GM23338 (cell line): ENCODE results near the gene ZDHHC17. TPM values are rescaled to one million over a fixed set of nuclear protein-coding genes. Genes with fewer than 3 reads are reported as not detected.

Experiments used
- ATAC-seq: fragments of 200-7000 bp; cut with Tn5 transposase; 3 replicates; pipeline ENCODE4 v1.9.1; 2020
- DNase-seq: peaks from one replicate; pipeline ENCODE4 v3.0.0-alpha.2; 2015; ENCODE audit warnings: low spot score
- H2AFZ ChIP-seq: fragments of 200-600 bp; sonication (generic); 2 replicates; pipeline ENCODE4 v1.8.0; 2016; ENCODE audit warnings: antibody characterized with exemption, mild to moderate bottlenecking, moderate library complexity
- H3F3A ChIP-seq: fragments of 200-600 bp; sonication (generic); replicated peaks from 2 replicates; pipeline ENCODE4 v1.8.0; 2017; ENCODE audit warnings: antibody characterized with exemption, mixed run types, low read depth
- H3K27ac ChIP-seq: fragments of 200-600 bp; sonication (generic); 2 replicates; pipeline ENCODE4 v1.6.1; 2016; ENCODE audit warnings: low read depth
- H3K27me3 ChIP-seq: fragments of 200-600 bp; sonication (generic); 2 replicates; pipeline ENCODE4 v1.8.0; 2016; ENCODE audit warnings: mild to moderate bottlenecking, mixed run types, moderate library complexity; ENCODE audit not compliant: insufficient read depth
- H3K36me3 ChIP-seq: fragments of 200-600 bp; sonication (generic); 2 replicates; pipeline ENCODE4 v1.8.0; 2016; ENCODE audit warnings: mild to moderate bottlenecking; ENCODE audit not compliant: insufficient read depth
- H3K4me1 ChIP-seq: fragments of 200-600 bp; sonication (generic); 2 replicates; pipeline ENCODE4 v1.8.0; 2016; ENCODE audit warnings: mild to moderate bottlenecking, moderate library complexity; ENCODE audit not compliant: insufficient read depth
- H3K4me2 ChIP-seq: fragments of 200-600 bp; sonication (generic); 2 replicates; pipeline ENCODE4 v1.7.1; 2017; ENCODE audit warnings: mixed run types
- H3K4me3 ChIP-seq: fragments of 200-600 bp; sonication (generic); 2 replicates; pipeline ENCODE4 v1.6.1; 2016; ENCODE audit warnings: mixed run types
- H3K79me2 ChIP-seq: fragments of 200-600 bp; sonication (generic); replicated peaks from 2 replicates; pipeline ENCODE4 v1.8.0; 2017; ENCODE audit warnings: mild to moderate bottlenecking; ENCODE audit not compliant: insufficient read depth
- H3K9me2 ChIP-seq: fragments of 200-600 bp; sonication (generic); 2 replicates; pipeline ENCODE4 v1.8.0; 2017; ENCODE audit not compliant: insufficient read depth
- H4K20me1 ChIP-seq: fragments of 200-600 bp; sonication (generic); replicated peaks from 2 replicates; pipeline ENCODE4 v1.8.0; 2017; ENCODE audit warnings: mild to moderate bottlenecking; ENCODE audit not compliant: insufficient read depth
- H3K27ac Mint-ChIP-seq: 2 replicates; pipeline ENCODE4 v1.8.0; 2020; ENCODE audit warnings: inconsistent platforms, mild to moderate bottlenecking, moderate library complexity, mixed read lengths
- H3K27me3 Mint-ChIP-seq: 3 replicates; pipeline ENCODE4 v1.8.0; 2022; ENCODE audit warnings: low read depth, mild to moderate bottlenecking, moderate library complexity, mixed read lengths, inconsistent platforms; ENCODE audit not compliant: insufficient read depth, poor library complexity
- H3K36me3 Mint-ChIP-seq: 3 replicates; pipeline ENCODE4 v1.8.0; 2021; ENCODE audit warnings: low read depth, mild to moderate bottlenecking, inconsistent platforms, moderate library complexity, mixed read lengths
- H3K4me1 Mint-ChIP-seq: 3 replicates; pipeline ENCODE4 v1.8.0; 2020; ENCODE audit warnings: mild to moderate bottlenecking, inconsistent platforms, mixed read lengths
- H3K4me3 Mint-ChIP-seq: 3 replicates; pipeline ENCODE4 v1.8.0; 2021; ENCODE audit warnings: moderate library complexity, mild to moderate bottlenecking, inconsistent platforms, mixed read lengths
- H3K9me3 Mint-ChIP-seq: 3 replicates; pipeline ENCODE4 v1.8.0; 2020; ENCODE audit warnings: moderate library complexity, mild to moderate bottlenecking, inconsistent platforms, mixed read lengths
- CREB1 ChIP-seq: fragments of 250-450 bp; sonication (Bioruptor Pico); IDR thresholded peaks from 2 replicates; pipeline ENCODE4 v1.5.0; 2020; ENCODE audit warnings: low read depth, mild to moderate bottlenecking, moderate library complexity
- CTCF ChIP-seq, 2 experiments: fragments of 200-600 bp in 1 of 2; sonication (generic) in 1 of 2; conservative IDR thresholded peaks; 2 replicates each; pipeline versions ENCODE4 v1.5.1 to v1.6.1; 2016 to 2017; ENCODE audit warnings: antibody characterized with exemption in 2 of 2, low read depth in 2 of 2, mild to moderate bottlenecking in 2 of 2, moderate library complexity in 1 of 2
- EZH2 ChIP-seq: fragments of 200-600 bp; sonication (generic); IDR thresholded peaks from one replicate; pipeline ENCODE4 v1.8.0; 2017; ENCODE audit warnings: antibody characterized with exemption, mild to moderate bottlenecking, low read depth; ENCODE audit not compliant: unreplicated experiment
- EZH2phosphoT487 ChIP-seq: fragments of 200-600 bp; sonication (generic); IDR thresholded peaks from one replicate; pipeline ENCODE4 v1.8.1; 2018; ENCODE audit warnings: antibody characterized with exemption; ENCODE audit not compliant: unreplicated experiment
- JUNB ChIP-seq: IDR thresholded peaks from one replicate; pipeline ENCODE4 v1.6.1; 2016; ENCODE audit warnings: antibody characterized with exemption; ENCODE audit not compliant: unreplicated experiment
- NANOG ChIP-seq: IDR thresholded peaks from 2 replicates; pipeline ENCODE4 v1.6.1; 2016; ENCODE audit warnings: antibody characterized with exemption, borderline replicate concordance
- POLR2AphosphoS5 ChIP-seq: IDR thresholded peaks from 2 replicates; pipeline ENCODE4 v1.6.1; 2016; ENCODE audit warnings: antibody characterized with exemption, low read depth
- REST ChIP-seq: IDR thresholded peaks from one replicate; pipeline ENCODE4 v1.6.1; 2018; ENCODE audit warnings: antibody characterized with exemption; ENCODE audit not compliant: unreplicated experiment
- STAT1 ChIP-seq: IDR thresholded peaks from one replicate; pipeline ENCODE4 v1.6.1; 2016; ENCODE audit warnings: antibody characterized with exemption; ENCODE audit not compliant: unreplicated experiment
- ZNF114 ChIP-seq: fragments of 250-450 bp; sonication (Bioruptor Pico); IDR thresholded peaks from 2 replicates; pipeline ENCODE4 v1.5.0; 2020; ENCODE audit warnings: mild to moderate bottlenecking, moderate library complexity
- ZNF331 ChIP-seq: fragments of 250-450 bp; sonication (Bioruptor Pico); IDR thresholded peaks from 2 replicates; pipeline ENCODE4 v1.5.0; 2020; ENCODE audit warnings: low read depth, mild to moderate bottlenecking, moderate library complexity
- ZNF462 ChIP-seq: fragments of 250-450 bp; sonication (Bioruptor Pico); IDR thresholded peaks from 2 replicates; pipeline ENCODE4 v1.5.0; 2020; ENCODE audit warnings: mild to moderate bottlenecking, moderate library complexity
- polyA plus RNA-seq: library from polyadenylated mRNA; unstranded; fragments of >200 nt; fragmentation: Nextera tagmentation; extraction: Ambion mirVana; gene quantifications from 2 replicates; pipeline ENCODE4 v1.2.1, GENCODE V29; 2016
- total RNA-seq: library from RNA; depleted of rRNA; stranded (reverse); fragments of >200 nt; shearing (Covaris generic); gene quantifications from 2 replicates; pipeline ENCODE4 v1.2.3, GENCODE V29; 2014
- TF ChIP-seq, protein P1 (sequence below): IDR thresholded peaks from 2 replicates; pipeline ENCODE4 v1.6.1; 2016; ENCODE audit warnings: antibody characterized with exemption

Gene ZDHHC17
- total and polyA plus RNA-seq, 2 experiments from 2014 or later: 15.7 to 43.5 TPM

GRCh38 chr12:76852106-76852505 is 88.2 kb downstream of the ZDHHC17 start:
- Histone ChIP-seq H3K4me3 (no peak overlapping the region), H3K4me1 (no peaks in the 10 kb centered on the region), H3F3A (no peaks in the 10 kb centered on the region), H4K20me1 (no peaks in the 10 kb centered on the region; the same call in 1 of the 2 replicates), H3K36me3 (peaks cover 2% of the 10 kb centered on the region; the same call in 1 of the 2 replicates), H3K27me3 (no peaks in the 10 kb centered on the region), H3K27ac (no peak overlapping the region), H3K4me2 (no peak overlapping the region), H3K79me2 (no peaks in the 10 kb centered on the region), H3K9me2 (no peaks in the 10 kb centered on the region), H2AFZ (no peak overlapping the region)
- H3K4me3 Mint-ChIP-seq: no peak overlapping the region
- H3K36me3 Mint-ChIP-seq: peaks cover 24% of the 10 kb centered on the region
- no peaks in the 10 kb centered on the region for H3K9me3 Mint-ChIP-seq
- DNase-seq (no peak), ATAC-seq (no peak)
- no peak overlapping the region for H3K27ac Mint-ChIP-seq
- no peaks in the 10 kb centered on the region for H3K27me3 Mint-ChIP-seq
- TF ChIP-seq ZNF462 (no peak), NANOG (no peak), EZH2 (no peak), JUNB (no peak), STAT1 (no peak), REST (no peak), POLR2AphosphoS5 (no peak), ZNF114 (CRISPR knock-in tag) (no peak), EZH2phosphoT487 (no peak), CTCF (conservative IDR thresholded peaks at IDR 0.05; ENCODE audit: low read depth in 2 of 2) (no peak), ZNF331 (CRISPR knock-in tag) (no peak), CREB1 (no peak)
- TF ChIP-seq, protein P1, sequence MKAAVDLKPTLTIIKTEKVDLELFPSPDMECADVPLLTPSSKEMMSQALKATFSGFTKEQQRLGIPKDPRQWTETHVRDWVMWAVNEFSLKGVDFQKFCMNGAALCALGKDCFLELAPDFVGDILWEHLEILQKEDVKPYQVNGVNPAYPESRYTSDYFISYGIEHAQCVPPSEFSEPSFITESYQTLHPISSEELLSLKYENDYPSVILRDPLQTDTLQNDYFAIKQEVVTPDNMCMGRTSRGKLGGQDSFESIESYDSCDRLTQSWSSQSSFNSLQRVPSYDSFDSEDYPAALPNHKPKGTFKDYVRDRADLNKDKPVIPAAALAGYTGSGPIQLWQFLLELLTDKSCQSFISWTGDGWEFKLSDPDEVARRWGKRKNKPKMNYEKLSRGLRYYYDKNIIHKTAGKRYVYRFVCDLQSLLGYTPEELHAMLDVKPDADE: no peak
- H3K4me1 Mint-ChIP-seq: no peaks in the 10 kb centered on the region; the same call in 2 of the 3 replicates
